Right lobe of liver (tissue), 4 donors: Measurements from ENCODE around the gene ACOX3.

ENCODE experiments used
- POLR2A ChIP-seq: fragments of 450-650 bp; IDR thresholded peaks from one replicate; pipeline ENCODE4 v1.6.1; 2017; ENCODE audit warnings: antibody characterized with exemption, mild to moderate bottlenecking
- TF ChIP-seq, protein P1 (sequence below), 4 donors: fragments of 200-600 bp in 3 of 4; fragments of 450-650 bp in 1 of 4; IDR thresholded peaks; one replicate each; pipeline versions ENCODE4 v1.5.1 to v1.8.0; 2016 to 2022; ENCODE audit warnings: antibody characterized with exemption in 4 of 4, mild to moderate bottlenecking in 2 of 4
- donor health status: DM: no; HTN: no; CAD: no.
- donor health status: DM: no; HTN: no; CAD: no.
- donor health status: DM: no; HTN: yes; CAD: no.

DNA sequence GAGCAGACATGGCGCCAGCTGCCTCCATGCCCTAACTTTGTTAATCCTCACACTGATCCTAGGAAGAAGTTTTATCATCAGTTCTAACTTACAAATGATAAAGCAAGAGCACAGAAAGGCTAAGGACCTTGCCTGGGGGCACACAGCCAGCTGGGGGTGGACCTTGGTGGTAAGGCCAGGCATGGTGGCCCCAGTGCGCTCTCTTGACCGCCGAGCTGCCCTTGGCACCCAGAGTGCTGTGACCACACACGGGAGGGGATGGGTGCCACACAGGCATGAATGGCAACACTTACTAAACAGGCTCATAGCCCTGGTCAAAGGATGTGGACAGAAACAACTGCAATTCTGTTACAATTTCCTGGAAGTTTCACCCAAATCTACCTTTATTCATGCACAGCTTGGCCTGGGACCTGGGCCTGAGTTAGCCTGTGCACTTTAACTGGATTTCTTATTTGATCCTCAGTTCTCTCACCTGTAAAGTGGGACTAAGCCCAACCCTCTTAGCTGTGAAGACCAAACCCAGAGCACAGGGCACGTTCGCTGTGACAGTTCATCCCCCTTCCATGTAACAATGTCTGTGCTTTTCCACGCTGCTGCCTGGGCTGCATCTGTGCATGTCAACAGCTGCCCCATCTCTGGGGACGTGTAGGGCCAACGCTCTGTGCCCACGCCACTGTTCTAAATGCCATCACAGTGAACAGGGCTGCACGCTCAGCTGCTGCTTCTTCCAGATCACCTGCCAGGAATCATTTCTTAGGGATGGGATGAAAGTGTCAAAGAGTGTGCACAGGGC, 44.8 kb downstream of the ACOX3 start:
- TF ChIP-seq, protein P1, sequence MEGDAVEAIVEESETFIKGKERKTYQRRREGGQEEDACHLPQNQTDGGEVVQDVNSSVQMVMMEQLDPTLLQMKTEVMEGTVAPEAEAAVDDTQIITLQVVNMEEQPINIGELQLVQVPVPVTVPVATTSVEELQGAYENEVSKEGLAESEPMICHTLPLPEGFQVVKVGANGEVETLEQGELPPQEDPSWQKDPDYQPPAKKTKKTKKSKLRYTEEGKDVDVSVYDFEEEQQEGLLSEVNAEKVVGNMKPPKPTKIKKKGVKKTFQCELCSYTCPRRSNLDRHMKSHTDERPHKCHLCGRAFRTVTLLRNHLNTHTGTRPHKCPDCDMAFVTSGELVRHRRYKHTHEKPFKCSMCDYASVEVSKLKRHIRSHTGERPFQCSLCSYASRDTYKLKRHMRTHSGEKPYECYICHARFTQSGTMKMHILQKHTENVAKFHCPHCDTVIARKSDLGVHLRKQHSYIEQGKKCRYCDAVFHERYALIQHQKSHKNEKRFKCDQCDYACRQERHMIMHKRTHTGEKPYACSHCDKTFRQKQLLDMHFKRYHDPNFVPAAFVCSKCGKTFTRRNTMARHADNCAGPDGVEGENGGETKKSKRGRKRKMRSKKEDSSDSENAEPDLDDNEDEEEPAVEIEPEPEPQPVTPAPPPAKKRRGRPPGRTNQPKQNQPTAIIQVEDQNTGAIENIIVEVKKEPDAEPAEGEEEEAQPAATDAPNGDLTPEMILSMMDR (IDR thresholded peaks at IDR 0.05) = no peak
- TF ChIP-seq POLR2A = no peak
